22Rv1 (cell line): ENCODE measurements around the gene MIGA1.

Experiments used
- H3K27ac ChIP-seq: fragments of 450-650 bp; 2 replicates; pipeline ENCODE4 v1.5.1; 2017
- CTCF ChIP-seq: fragments of 450-650 bp; IDR thresholded peaks from 2 replicates; pipeline ENCODE4 v1.5.1; 2017; ENCODE audit warnings: mild to moderate bottlenecking
- ZFX ChIP-seq: fragments of 450-650 bp; IDR thresholded peaks from 2 replicates; pipeline ENCODE4 v1.6.1; 2017; ENCODE audit warnings: antibody characterized with exemption, borderline replicate concordance

The MIGA1 gene

GRCh38 chr1:77858725-77859124 lies 79.3 kb downstream of the MIGA1 start:
- TF ChIP-seq ZFX (no peak), CTCF (no peak)
- no peak overlapping the region for H3K27ac ChIP-seq

GRCh38 chr1:77859248-77859647 lies 79.8 kb downstream of the MIGA1 start:
- TF ChIP-seq CTCF (no peak), ZFX (no peak)
- H3K27ac ChIP-seq: no peak overlapping the region

GRCh38 chr1:77866296-77866695 lies 86.8 kb downstream of the MIGA1 start:
- no peak overlapping the region for H3K27ac ChIP-seq
- TF ChIP-seq CTCF (no peak), ZFX (no peak)

- TF ChIP-seq ZFX (no peak), CTCF (no peak)
- no peak overlapping the region for H3K27ac ChIP-seq
Measured at GRCh38 chr1:77872645-77873044, 93.2 kb downstream of the MIGA1 start.

- no peak overlapping the region for H3K27ac ChIP-seq
- no peak for TF ChIP-seq ZFX
- no peak for TF ChIP-seq CTCF
Measured at GRCh38 chr1:77873461-77873860, 94.0 kb downstream of the MIGA1 start.

- H3K27ac ChIP-seq: no peak overlapping the region
- TF ChIP-seq CTCF (no peak), ZFX (no peak)
Measured at GRCh38 chr1:77874804-77875445, 95.5 kb downstream of the MIGA1 start.

GRCh38 chr1:77876884-77877283 lies 97.4 kb downstream of the MIGA1 start:
- H3K27ac ChIP-seq: no peak overlapping the region
- TF ChIP-seq CTCF (no peak), ZFX (no peak)
